Thyroid gland (tissue), 4 donors: ENCODE results near the gene CACNB1. TPM values are rescaled to one million over a fixed set of nuclear protein-coding genes. Genes with fewer than 3 reads are reported as not detected.

Experiments
- DNase-seq, 2 donors: peaks; one replicate each; pipeline ENCODE4 v3.0.0-alpha.2; 2019
- H3K27ac ChIP-seq, 3 donors: fragments of 200-600 bp; sonication (generic); 1 replicate in 2 of 3; 2 replicates in 1 of 3; pipeline ENCODE4 v1.5.1; 2016 to 2019; ENCODE audit warnings: mild to moderate bottlenecking in 1 of 3, moderate library complexity in 1 of 3
- H3K27me3 ChIP-seq: fragments of 200-600 bp; sonication (generic); one replicate; pipeline ENCODE4 v1.5.1; 2019
- H3K36me3 ChIP-seq, 2 donors: fragments of 200-600 bp; sonication (generic); one replicate each; pipeline ENCODE4 v1.5.1; 2016 to 2019
- H3K4me1 ChIP-seq, 2 donors: fragments of 200-600 bp; sonication (generic); one replicate each; pipeline ENCODE4 v1.5.1; 2017 to 2019
- H3K4me3 ChIP-seq, 3 donors: fragments of 200-600 bp; sonication (generic); replicated peaks in 1 of 3; 1 replicate in 2 of 3; 2 replicates in 1 of 3; pipeline ENCODE4 v1.5.1; 2016; ENCODE audit warnings: mild to moderate bottlenecking in 1 of 3
- H3K9me3 ChIP-seq: fragments of 200-600 bp; sonication (generic); one replicate; pipeline ENCODE4 v1.5.1; 2017
- CTCF ChIP-seq, 6 experiments: fragments of 200-600 bp in 3 of 6; fragments of 450-650 bp in 3 of 6; sonication (generic) in 3 of 6; IDR thresholded peaks; one replicate each; pipeline ENCODE4 v1.5.1; 2016 to 2019; ENCODE audit warnings: antibody characterized with exemption in 6 of 6, mild to moderate bottlenecking in 2 of 6, inconsistent platforms in 1 of 6, moderate library complexity in 1 of 6
- POLR2A ChIP-seq, 2 donors: fragments of 450-650 bp; IDR thresholded peaks; one replicate each; pipeline ENCODE4 v1.6.1; 2017; ENCODE audit warnings: antibody characterized with exemption in 2 of 2, mild to moderate bottlenecking in 2 of 2, moderate library complexity in 1 of 2
- WGBS, 2 donors: methylation state at CpG; one replicate each; pipeline ENCODE4 v1.1.5; 2017; 5-methylcytosine and 5-hydroxymethylcytosine counted together
- intact Hi-C: fragments of 100-400 bp; cut with DNase I; formaldehyde crosslinking; loops from one replicate; pipeline ENCODE4 v1.15.1; 2023
- total RNA-seq, 4 donors: library from RNA; depleted of rRNA; stranded (reverse); fragments of >200 nt; gene quantifications; one replicate each; pipeline ENCODE4 v1.2.3, GENCODE V29; 2016

CACNB1 gene
- total RNA-seq, 4 donors from 2014 or later: 5.8 to 10.1 (median 7.8) TPM

- TF ChIP-seq POLR2A (IDR thresholded peaks at IDR 0.05): no peak
- no peak for TF ChIP-seq CTCF (IDR thresholded peaks at IDR 0.05)
- Histone ChIP-seq H3K36me3 (peaks cover 31 to 35% of the 10 kb centered on the region in 2 donors), H3K4me1 (no peaks in the 10 kb centered on the region), H3K27ac (no peak overlapping the region), H3K9me3 (no peaks in the 10 kb centered on the region), H3K4me3 (no peak overlapping the region), H3K27me3 (no peaks in the 10 kb centered on the region)
- no peak for DNase-seq
- WGBS, 2 donors: 95 to 97% methylated on average over 7 to 8 of the region's 9 CpGs
- intact Hi-C loops: no loop called here
Measured at GRCh38 chr17:39187152-39187830, 10.2 kb downstream of the CACNB1 start.

- Histone ChIP-seq H3K27me3 (no peaks in the 10 kb centered on the region), H3K4me1 (no peaks in the 10 kb centered on the region), H3K27ac (no peak overlapping the region), H3K4me3 (no peak overlapping the region), H3K36me3 (peaks cover 31 to 35% of the 10 kb centered on the region in 2 donors), H3K9me3 (no peaks in the 10 kb centered on the region)
- WGBS, 2 donors: 94 to 95% methylated on average over 9 to 15 of the region's 15 CpGs
- DNase-seq: no peak
- TF ChIP-seq CTCF (IDR thresholded peaks at IDR 0.05) (no peak), POLR2A (IDR thresholded peaks at IDR 0.05) (no peak)
- intact Hi-C loops: no loop called here
Measured at GRCh38 chr17:39186481-39187002, 10.9 kb downstream of the CACNB1 start.

- 86 to 92% methylated on average over 10 of the region's 10 CpGs for WGBS, 2 donors
- no peak overlapping the region for H3K4me3 ChIP-seq
- H3K27me3 ChIP-seq: no peaks in the 10 kb centered on the region
- no peaks in the 10 kb centered on the region for H3K9me3 ChIP-seq
- H3K36me3 ChIP-seq: peaks cover 25 to 31% of the 10 kb centered on the region in 2 donors
- no peaks in the 10 kb centered on the region for H3K4me1 ChIP-seq
- intact Hi-C loops: no loop called here
- DNase-seq: no peak
- H3K27ac ChIP-seq: no peak overlapping the region
- TF ChIP-seq CTCF (IDR thresholded peaks at IDR 0.05) (no peak), POLR2A (IDR thresholded peaks at IDR 0.05) (no peak)
Measured at GRCh38 chr17:39183720-39184119, 13.7 kb downstream of the CACNB1 start.

GRCh38 chr17:39183045-39183444, 14.4 kb downstream of the CACNB1 start:
- no peak overlapping the region for H3K4me3 ChIP-seq
- intact Hi-C loops: no loop called here

More at GRCh38 chr17:39183045-39183444, 14.4 kb downstream of the CACNB1 start:
- Histone ChIP-seq H3K9me3 (no peaks in the 10 kb centered on the region), H3K4me1 (no peaks in the 10 kb centered on the region), H3K27me3 (no peaks in the 10 kb centered on the region), H3K36me3 (peaks cover 23 to 31% of the 10 kb centered on the region in 2 donors), H3K27ac (no peak overlapping the region)
- 96 to 98% methylated on average over 5 of the region's 5 CpGs for WGBS, 2 donors
- TF ChIP-seq CTCF (IDR thresholded peaks at IDR 0.05) (no peak), POLR2A (IDR thresholded peaks at IDR 0.05) (no peak)
- no peak for DNase-seq
